MM.1S (cell line): ENCODE results near the gene RFPL1.

Experiments used
- DNase-seq: peaks from one replicate; pipeline ENCODE4 v3.0.0-alpha.2; 2015
- H2AFZ ChIP-seq: fragments of 300-600 bp; sonication (generic); 2 replicates; pipeline ENCODE4 v1.6.0; 2016; ENCODE audit warnings: antibody characterized with exemption, low read length
- H3F3A ChIP-seq: fragments of 300-600 bp; sonication (generic); 2 replicates; pipeline ENCODE4 v1.6.1; 2016; ENCODE audit warnings: mild to moderate bottlenecking, antibody characterized with exemption, low read length, moderate library complexity, mixed read lengths; ENCODE audit not compliant: insufficient read depth
- H3K27ac ChIP-seq: fragments of 300-600 bp; sonication (generic); 2 replicates; pipeline ENCODE4 v1.5.1; 2016; ENCODE audit warnings: mild to moderate bottlenecking, low read length
- H3K27me3 ChIP-seq: fragments of 300-600 bp; sonication (generic); replicated peaks from 2 replicates; pipeline ENCODE4 v1.6.0; 2016; ENCODE audit warnings: low read length; ENCODE audit not compliant: insufficient read depth
- H3K36me3 ChIP-seq: fragments of 300-600 bp; sonication (generic); replicated peaks from 2 replicates; pipeline ENCODE4 v1.6.1; 2016; ENCODE audit warnings: mild to moderate bottlenecking, low read length, mixed read lengths; ENCODE audit not compliant: insufficient read depth
- H3K4me1 ChIP-seq: fragments of 300-600 bp; sonication (generic); 2 replicates; pipeline ENCODE4 v1.6.1; 2016; ENCODE audit warnings: low read length, mixed read lengths
- H3K4me2 ChIP-seq: fragments of 300-600 bp; sonication (generic); 2 replicates; pipeline ENCODE4 v1.6.0; 2016; ENCODE audit warnings: low read depth, low read length
- H3K4me3 ChIP-seq: fragments of 300-600 bp; sonication (generic); 2 replicates; pipeline ENCODE4 v1.5.1; 2016; ENCODE audit warnings: low read length, mixed read lengths
- H3K79me2 ChIP-seq: fragments of 300-600 bp; sonication (generic); 2 replicates; pipeline ENCODE4 v1.6.1; 2016; ENCODE audit warnings: mixed run types, low read length, mixed read lengths
- H3K9ac ChIP-seq: fragments of 300-600 bp; sonication (generic); 2 replicates; pipeline ENCODE4 v1.6.1; 2016; ENCODE audit warnings: low read length, mixed read lengths
- H3K9me2 ChIP-seq: fragments of 300-600 bp; sonication (generic); replicated peaks from 2 replicates; pipeline ENCODE4 v1.6.1; 2016; ENCODE audit warnings: mild to moderate bottlenecking, low read length, mixed read lengths; ENCODE audit not compliant: insufficient read depth
- H3K9me3 ChIP-seq: fragments of 300-600 bp; sonication (generic); replicated peaks from 2 replicates; pipeline ENCODE4 v1.6.1; 2016; ENCODE audit warnings: mild to moderate bottlenecking, low read length, mixed read lengths; ENCODE audit not compliant: insufficient read depth
- H4K20me1 ChIP-seq: fragments of 300-600 bp; sonication (generic); 2 replicates; pipeline ENCODE4 v1.6.1; 2016; ENCODE audit warnings: mild to moderate bottlenecking, low read length, moderate library complexity, mixed read lengths; ENCODE audit not compliant: insufficient read depth
- EZH2 ChIP-seq: fragments of 300-600 bp; sonication (generic); optimal IDR thresholded peaks from 2 replicates; pipeline ENCODE3; 2017; ENCODE audit warnings: low read depth, mild to moderate bottlenecking, antibody characterized with exemption, low read length, mixed read lengths
- EZH2phosphoT487 ChIP-seq: fragments of 300-600 bp; sonication (generic); IDR thresholded peaks from 2 replicates; pipeline ENCODE4 v1.6.1; 2018; ENCODE audit warnings: antibody characterized with exemption, low read length
- TF ChIP-seq, protein P1 (sequence below): fragments of 300-600 bp; sonication (generic); IDR thresholded peaks from 2 replicates; pipeline ENCODE4 v1.5.1; 2016; ENCODE audit warnings: antibody characterized with exemption, low read length, mixed read lengths

Gene RFPL1

DNA sequence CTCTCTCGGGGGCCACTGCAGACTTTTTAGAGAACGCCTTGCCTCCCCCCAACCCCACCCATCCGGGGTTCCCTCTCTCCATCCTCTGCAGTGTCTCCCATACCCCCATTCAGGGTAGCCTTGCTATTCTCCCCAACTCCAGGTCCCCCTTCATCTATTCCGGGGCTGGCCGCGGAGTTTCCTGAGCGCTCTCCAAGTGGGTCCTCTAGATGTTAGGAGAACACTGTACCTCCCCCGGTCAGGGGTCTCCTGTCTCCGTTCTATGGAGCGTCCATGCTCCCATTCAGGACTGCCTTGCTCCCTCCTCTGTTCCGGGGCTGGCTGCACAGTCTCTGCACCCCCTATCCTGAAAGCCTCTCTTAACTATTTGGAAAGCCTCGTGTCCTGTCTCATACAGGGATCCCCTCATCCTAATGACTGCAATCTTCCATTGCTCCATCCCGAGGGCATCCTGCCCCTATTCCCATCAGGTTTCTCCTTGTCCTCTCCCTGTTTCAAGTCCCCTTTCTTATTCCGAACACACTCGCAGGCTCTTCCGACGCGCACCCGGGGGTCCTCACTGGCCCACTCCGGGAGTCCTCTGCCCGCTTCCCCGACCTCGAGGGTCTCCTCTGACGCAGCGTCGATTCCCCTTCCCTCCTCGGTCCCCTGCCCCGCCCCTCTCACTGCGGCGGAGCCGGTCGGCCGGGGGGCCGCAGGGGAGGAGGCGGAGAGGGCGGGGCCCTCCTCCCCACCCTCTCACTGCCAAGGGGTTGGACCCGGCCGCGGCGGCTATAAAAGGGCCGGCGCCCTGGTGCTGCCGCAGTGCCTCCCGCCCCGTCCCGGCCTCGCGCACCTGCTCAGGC is 41.3 kb downstream of the RFPL1 start, which contains the start of gene NEFH:
Gene NEFH, plus strand, starts transcription at position 802 of the 845 bp plus-strand sequence. CDS start 45 bp downstream, outside the sequence.
- H3K79me2 ChIP-seq = no peaks in the 10 kb centered on the region
- no peaks in the 10 kb centered on the region for H3F3A ChIP-seq
- no peaks in the 10 kb centered on the region for H3K36me3 ChIP-seq
- no peaks in the 10 kb centered on the region for H4K20me1 ChIP-seq
- H3K9me3 ChIP-seq = no peaks in the 10 kb centered on the region
- no peak within 1 kb of the TSS for H2AFZ ChIP-seq
- no peak within 1 kb of the TSS for H3K4me2 ChIP-seq
- no peaks in the 10 kb centered on the region for H3K4me1 ChIP-seq
- H3K9me2 ChIP-seq = no peaks in the 10 kb centered on the region
- TF ChIP-seq, protein P1, sequence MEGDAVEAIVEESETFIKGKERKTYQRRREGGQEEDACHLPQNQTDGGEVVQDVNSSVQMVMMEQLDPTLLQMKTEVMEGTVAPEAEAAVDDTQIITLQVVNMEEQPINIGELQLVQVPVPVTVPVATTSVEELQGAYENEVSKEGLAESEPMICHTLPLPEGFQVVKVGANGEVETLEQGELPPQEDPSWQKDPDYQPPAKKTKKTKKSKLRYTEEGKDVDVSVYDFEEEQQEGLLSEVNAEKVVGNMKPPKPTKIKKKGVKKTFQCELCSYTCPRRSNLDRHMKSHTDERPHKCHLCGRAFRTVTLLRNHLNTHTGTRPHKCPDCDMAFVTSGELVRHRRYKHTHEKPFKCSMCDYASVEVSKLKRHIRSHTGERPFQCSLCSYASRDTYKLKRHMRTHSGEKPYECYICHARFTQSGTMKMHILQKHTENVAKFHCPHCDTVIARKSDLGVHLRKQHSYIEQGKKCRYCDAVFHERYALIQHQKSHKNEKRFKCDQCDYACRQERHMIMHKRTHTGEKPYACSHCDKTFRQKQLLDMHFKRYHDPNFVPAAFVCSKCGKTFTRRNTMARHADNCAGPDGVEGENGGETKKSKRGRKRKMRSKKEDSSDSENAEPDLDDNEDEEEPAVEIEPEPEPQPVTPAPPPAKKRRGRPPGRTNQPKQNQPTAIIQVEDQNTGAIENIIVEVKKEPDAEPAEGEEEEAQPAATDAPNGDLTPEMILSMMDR = no peak
- TF ChIP-seq EZH2 (no peak), EZH2phosphoT487 (no peak)
- DNase-seq = no peak
- H3K4me3 ChIP-seq = no peak within 1 kb of the TSS
- H3K9ac ChIP-seq = no peak within 1 kb of the TSS
- peaks cover 26% of the 10 kb centered on the region for H3K27me3 ChIP-seq
- H3K27ac ChIP-seq = no peak within 1 kb of the TSS

DNA sequence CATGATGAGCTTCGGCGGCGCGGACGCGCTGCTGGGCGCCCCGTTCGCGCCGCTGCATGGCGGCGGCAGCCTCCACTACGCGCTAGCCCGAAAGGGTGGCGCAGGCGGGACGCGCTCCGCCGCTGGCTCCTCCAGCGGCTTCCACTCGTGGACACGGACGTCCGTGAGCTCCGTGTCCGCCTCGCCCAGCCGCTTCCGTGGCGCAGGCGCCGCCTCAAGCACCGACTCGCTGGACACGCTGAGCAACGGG is 41.8 kb downstream of the RFPL1 start:
- Histone ChIP-seq H3K9ac (no peak overlapping the region), H3K4me3 (no peak overlapping the region), H3K9me3 (no peaks in the 10 kb centered on the region), H3K27ac (no peak overlapping the region), H3F3A (no peaks in the 10 kb centered on the region), H3K27me3 (peaks cover 26% of the 10 kb centered on the region), H3K9me2 (no peaks in the 10 kb centered on the region), H3K4me1 (no peaks in the 10 kb centered on the region), H3K4me2 (no peak overlapping the region), H2AFZ (no peak overlapping the region), H4K20me1 (no peaks in the 10 kb centered on the region), H3K79me2 (no peaks in the 10 kb centered on the region), H3K36me3 (no peaks in the 10 kb centered on the region)
- no peak for DNase-seq
- TF ChIP-seq EZH2 (no peak), EZH2phosphoT487 (no peak)
- TF ChIP-seq, protein P1 = no peak

DNA sequence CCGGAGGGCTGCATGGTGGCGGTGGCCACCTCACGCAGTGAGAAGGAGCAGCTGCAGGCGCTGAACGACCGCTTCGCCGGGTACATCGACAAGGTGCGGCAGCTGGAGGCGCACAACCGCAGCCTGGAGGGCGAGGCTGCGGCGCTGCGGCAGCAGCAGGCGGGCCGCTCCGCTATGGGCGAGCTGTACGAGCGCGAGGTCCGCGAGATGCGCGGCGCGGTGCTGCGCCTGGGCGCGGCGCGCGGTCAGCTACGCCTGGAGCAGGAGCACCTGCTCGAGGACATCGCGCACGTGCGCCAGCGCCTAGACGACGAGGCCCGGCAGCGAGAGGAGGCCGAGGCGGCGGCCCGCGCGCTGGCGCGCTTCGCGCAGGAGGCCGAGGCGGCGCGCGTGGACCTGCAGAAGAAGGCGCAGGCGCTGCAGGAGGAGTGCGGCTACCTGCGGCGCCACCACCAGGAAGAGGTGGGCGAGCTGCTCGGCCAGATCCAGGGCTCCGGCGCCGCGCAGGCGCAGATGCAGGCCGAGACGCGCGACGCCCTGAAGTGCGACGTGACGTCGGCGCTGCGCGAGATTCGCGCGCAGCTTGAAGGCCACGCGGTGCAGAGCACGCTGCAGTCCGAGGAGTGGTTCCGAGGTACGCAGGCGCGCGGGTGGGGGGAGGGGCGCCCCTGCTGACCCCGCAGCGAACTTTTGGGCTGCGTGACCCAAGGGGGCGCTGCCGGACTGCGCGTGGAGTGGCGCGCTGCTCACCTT is 42.3 kb downstream of the RFPL1 start:
- no peak overlapping the region for H2AFZ ChIP-seq
- no peaks in the 10 kb centered on the region for H3K79me2 ChIP-seq
- no peak for DNase-seq

More for the DNA sequence above, 42.3 kb downstream of the RFPL1 start:
- Histone ChIP-seq H3K27me3 (peaks cover 21% of the 10 kb centered on the region), H3K36me3 (no peaks in the 10 kb centered on the region), H3K27ac (no peak overlapping the region), H3K9ac (no peak overlapping the region), H4K20me1 (no peaks in the 10 kb centered on the region), H3F3A (no peaks in the 10 kb centered on the region), H3K9me2 (no peaks in the 10 kb centered on the region), H3K4me1 (no peaks in the 10 kb centered on the region), H3K4me3 (no peak overlapping the region), H3K4me2 (no peak overlapping the region), H3K9me3 (no peaks in the 10 kb centered on the region)
- TF ChIP-seq EZH2phosphoT487 = no peak
- no peak for TF ChIP-seq EZH2
- TF ChIP-seq, protein P1 = no peak
